Testis (tissue), 3 donors: ENCODE data around the gene YJEFN3. TPM values are rescaled to one million over a fixed set of nuclear protein-coding genes. Genes with fewer than 3 reads are reported as not detected.

Source experiments
- DNase-seq: peaks from one replicate; pipeline ENCODE4 v3.0.0-alpha.2; 2019
- H3K27ac ChIP-seq, 2 donors: fragments of 200-600 bp; sonication (generic); one replicate each; pipeline ENCODE4 v1.5.1; 2019
- H3K27me3 ChIP-seq: fragments of 200-600 bp; sonication (generic); one replicate; pipeline ENCODE4 v1.5.1; 2019
- H3K36me3 ChIP-seq: fragments of 200-600 bp; sonication (generic); one replicate; pipeline ENCODE4 v1.5.1; 2017; ENCODE audit warnings: low read depth; ENCODE audit errors: missing control alignments
- H3K4me1 ChIP-seq: fragments of 200-600 bp; sonication (generic); one replicate; pipeline ENCODE4 v1.5.1; 2019
- H3K4me3 ChIP-seq, 2 donors: fragments of 200-600 bp; sonication (generic); one replicate each; pipeline ENCODE4 v1.5.1; 2017 to 2019
- H3K9me3 ChIP-seq: fragments of 200-600 bp; sonication (generic); one replicate; pipeline ENCODE4 v1.5.1; 2017
- CTCF ChIP-seq, 3 experiments: fragments of 450-650 bp in 2 of 3; fragments of 200-600 bp in 1 of 3; sonication (generic) in 1 of 3; IDR thresholded peaks; one replicate each; pipeline ENCODE4 v1.5.1; 2016 to 2019; ENCODE audit warnings: antibody characterized with exemption in 3 of 3, mild to moderate bottlenecking in 2 of 3, moderate library complexity in 1 of 3
- POLR2A ChIP-seq: fragments of 450-650 bp; IDR thresholded peaks from one replicate; pipeline ENCODE4 v1.6.1; 2017; ENCODE audit warnings: antibody characterized with exemption, mild to moderate bottlenecking, moderate library complexity
- WGBS, 2 donors: methylation state at CpG; one replicate each; pipeline ENCODE4 v1.1.5; 2018; 5-methylcytosine and 5-hydroxymethylcytosine counted together
- intact Hi-C: fragments of 100-400 bp; cut with DNase I; formaldehyde crosslinking; loops from one replicate; pipeline ENCODE4 v1.15.1; 2023; ENCODE audit warnings: low total_unique reads
- polyA plus RNA-seq: library from polyadenylated mRNA; stranded (reverse); fragments of 350-450 nt; fragmentation: Illumina TruSeq; extraction: RNeasy Lipid Tissue Mini Kit (QIAGEN cat#74804); gene quantifications from one replicate; pipeline ENCODE4 v1.2.3, GENCODE V29; 2014; ENCODE audit warnings: low read depth, low replicate concordance; ENCODE audit not compliant: insufficient read depth
- total RNA-seq, 2 donors: library from RNA; depleted of rRNA; stranded (reverse); fragments of >200 nt; gene quantifications; one replicate each; pipeline ENCODE4 v1.2.3, GENCODE V29; 2016

The YJEFN3 gene
- total and polyA plus RNA-seq, 3 donors from 2014 or later = 24.2 to 49.1 (median 29.3) TPM

GRCh38 chr19:19504754-19505668, 23.7 kb upstream of the YJEFN3 start:
- Histone ChIP-seq H3K27me3 (no peaks in the 10 kb centered on the region), H3K36me3 (no peaks in the 10 kb centered on the region), H3K27ac (no peak overlapping the region), H3K9me3 (no peaks in the 10 kb centered on the region), H3K4me1 (no peaks in the 10 kb centered on the region), H3K4me3 (no peak overlapping the region)
- WGBS, 2 donors = 91 to 92% methylated on average over 15 to 18 of the region's 23 CpGs
- no peak for TF ChIP-seq POLR2A
- no peak for TF ChIP-seq CTCF (IDR thresholded peaks at IDR 0.05)
- intact Hi-C loops = no loop called here
- DNase-seq = no peak

GRCh38 chr19:19505669-19506326, 22.9 kb upstream of the YJEFN3 start:
- TF ChIP-seq CTCF (IDR thresholded peaks at IDR 0.05) (no peak), POLR2A (no peak)
- DNase-seq = no peak
- Histone ChIP-seq H3K4me3 (no peak overlapping the region), H3K9me3 (no peaks in the 10 kb centered on the region), H3K36me3 (no peaks in the 10 kb centered on the region), H3K27ac (no peak overlapping the region), H3K27me3 (no peaks in the 10 kb centered on the region), H3K4me1 (no peaks in the 10 kb centered on the region)
- 79 to 84% methylated on average over 27 of the region's 27 CpGs for WGBS, 2 donors
- intact Hi-C loops = no loop called here

GRCh38 chr19:19506592-19506991, 22.1 kb upstream of the YJEFN3 start:
- no peaks in the 10 kb centered on the region for H3K9me3 ChIP-seq
- no peaks in the 10 kb centered on the region for H3K4me1 ChIP-seq
- no peak overlapping the region for H3K27ac ChIP-seq
- intact Hi-C loops = no loop called here
- H3K27me3 ChIP-seq = no peaks in the 10 kb centered on the region
- 69 to 70% methylated on average over 12 of the region's 12 CpGs for WGBS, 2 donors
- TF ChIP-seq CTCF (IDR thresholded peaks at IDR 0.05) (no peak), POLR2A (no peak)
- H3K4me3 ChIP-seq = no peak overlapping the region
- DNase-seq = no peak
- no peaks in the 10 kb centered on the region for H3K36me3 ChIP-seq

GRCh38 chr19:19507354-19507753, 21.4 kb upstream of the YJEFN3 start:
- no peak for DNase-seq
- Histone ChIP-seq H3K4me1 (no peaks in the 10 kb centered on the region), H3K27me3 (no peaks in the 10 kb centered on the region), H3K27ac (no peak overlapping the region), H3K9me3 (no peaks in the 10 kb centered on the region), H3K36me3 (no peaks in the 10 kb centered on the region), H3K4me3 (no peak overlapping the region)
- 90 to 91% methylated on average over 8 of the region's 8 CpGs for WGBS, 2 donors
- TF ChIP-seq CTCF (IDR thresholded peaks at IDR 0.05) (no peak), POLR2A (no peak)
- intact Hi-C loops = no loop called here
